ENCODE measurements around the gene DOK5.
"Not testable (repeated sequence)": the region's sequence is repeated elsewhere in the genome, so short reads cannot be mapped to it uniquely, and the experiment has no call there.

DOK5 gene

DNA sequence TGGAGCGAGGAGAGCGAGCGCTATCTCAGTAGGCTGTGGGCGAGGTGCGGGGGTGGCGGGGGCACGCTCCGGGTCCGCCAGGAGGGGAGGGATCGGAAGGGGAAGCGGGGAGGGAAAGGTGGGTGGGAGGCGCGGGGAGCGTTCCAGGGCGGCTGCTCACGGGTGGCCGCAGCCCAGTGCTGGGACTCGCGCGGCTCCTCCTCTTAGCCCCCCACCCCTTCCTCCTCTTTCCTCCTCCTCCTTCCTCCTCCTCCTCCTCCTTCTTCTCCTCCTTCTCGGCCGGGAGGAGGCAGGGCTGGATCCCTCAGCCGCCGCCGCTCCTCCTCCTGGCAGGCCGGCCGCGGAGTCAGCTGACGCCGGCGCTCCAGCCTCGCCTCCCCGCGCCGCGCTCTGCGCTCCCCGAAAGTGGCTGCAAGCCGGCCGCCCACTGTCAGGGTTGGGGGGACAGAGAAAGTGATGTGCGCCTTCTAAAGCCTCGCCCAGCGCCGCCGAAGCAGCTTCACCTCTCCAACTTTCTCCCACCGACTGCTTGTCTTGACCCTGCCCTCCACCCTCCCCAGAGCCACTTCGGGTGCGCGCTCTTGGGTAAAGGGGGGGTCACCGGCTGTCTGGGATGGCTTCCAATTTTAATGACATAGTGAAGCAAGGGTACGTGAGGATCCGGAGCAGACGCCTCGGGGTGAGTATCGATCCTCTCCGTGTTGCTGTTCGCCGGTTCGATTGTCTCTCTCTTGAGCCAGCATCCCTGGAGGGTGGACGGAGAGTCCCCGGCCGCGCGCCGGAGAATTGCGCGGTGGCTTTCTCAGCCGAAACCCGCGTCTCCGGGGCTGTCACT lies at the start of gene DOK5:
DOK5 (plus strand) TSS at position 260 of the 835 bp plus-strand sequence; CDS start at position 614, 354 bp downstream.
- no peak for DNase-seq (ENCODE audit: low read depth)

DNA sequence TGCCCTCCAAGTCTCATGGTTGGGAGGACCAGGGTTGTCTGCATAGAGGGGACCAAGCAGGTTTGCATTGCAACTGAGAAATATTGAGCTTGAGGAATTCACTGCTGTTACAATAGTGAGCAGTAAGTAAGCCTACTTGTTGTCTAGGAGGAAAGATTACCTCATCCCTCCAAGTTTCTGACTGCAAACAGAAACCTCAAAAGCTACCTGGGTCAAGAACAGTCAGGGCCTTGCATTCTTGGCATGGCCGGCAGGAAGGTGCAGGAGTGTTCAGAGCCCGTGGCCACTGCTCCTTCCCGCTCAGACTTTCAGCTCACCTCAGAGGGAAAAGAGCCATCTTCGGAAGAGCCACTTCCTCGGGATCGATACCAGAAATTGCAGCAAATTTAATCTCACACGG lies 46.0 kb upstream of the DOK5 start:
- no peak for DNase-seq (ENCODE audit: low read depth)

DNA sequence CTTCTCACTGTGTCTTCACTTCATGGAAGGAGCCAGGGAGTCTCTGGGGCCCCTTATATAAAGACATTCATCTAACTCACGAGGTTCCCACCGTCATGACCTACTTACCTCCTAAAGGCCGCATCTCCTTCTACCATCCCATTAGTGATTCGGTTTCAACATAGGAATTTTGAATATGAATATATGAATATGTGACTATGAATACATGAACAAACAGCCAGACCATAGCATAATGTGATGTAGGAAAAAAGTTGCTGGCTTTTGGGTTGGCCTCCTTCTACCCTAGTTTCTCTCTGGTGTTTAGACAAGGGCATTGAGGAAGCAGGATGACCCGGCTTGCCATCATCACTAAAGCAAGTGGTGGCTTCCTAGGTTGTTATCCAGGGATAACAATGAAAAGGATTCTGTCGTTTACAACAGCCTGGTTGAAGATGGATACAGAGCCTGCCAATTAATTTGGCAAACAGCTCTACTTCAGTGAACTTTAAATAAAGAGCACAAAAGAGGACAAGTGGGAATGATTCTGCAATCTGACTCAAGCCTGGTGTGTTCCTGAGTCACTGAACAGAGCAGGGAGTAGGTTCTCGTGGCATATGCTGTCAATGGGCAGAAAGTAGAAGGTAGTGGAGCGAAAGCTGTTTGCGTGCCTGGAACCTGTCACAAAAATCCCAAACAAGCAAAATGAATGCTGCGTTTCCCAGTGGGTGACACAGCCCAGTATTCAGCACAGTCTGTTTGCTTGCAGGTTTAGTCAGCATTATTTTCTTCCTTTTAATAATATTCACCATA lies 44.0 kb upstream of the DOK5 start:
- no peak for DNase-seq (ENCODE audit: low read depth)

DNA sequence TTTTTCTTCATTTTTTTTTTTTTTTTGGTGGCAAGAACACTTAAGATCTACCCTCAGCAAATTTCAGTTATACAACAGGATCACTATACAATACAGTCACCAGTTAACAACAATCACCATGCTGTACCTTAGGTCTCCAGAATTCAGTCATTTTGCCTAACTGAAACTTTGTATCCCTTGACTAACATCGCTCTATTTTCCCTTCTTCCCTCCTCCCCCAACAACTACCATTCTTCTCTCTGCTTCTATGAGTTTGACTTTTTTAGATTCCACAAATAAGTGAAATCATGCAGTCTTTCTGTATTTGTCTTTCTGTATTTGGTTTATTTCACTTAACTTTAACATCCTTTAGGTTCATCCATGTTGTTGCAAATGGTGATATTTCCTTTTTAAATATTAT lies 42.4 kb upstream of the DOK5 start:
- no peak for DNase-seq (ENCODE audit: low read depth)

DNA sequence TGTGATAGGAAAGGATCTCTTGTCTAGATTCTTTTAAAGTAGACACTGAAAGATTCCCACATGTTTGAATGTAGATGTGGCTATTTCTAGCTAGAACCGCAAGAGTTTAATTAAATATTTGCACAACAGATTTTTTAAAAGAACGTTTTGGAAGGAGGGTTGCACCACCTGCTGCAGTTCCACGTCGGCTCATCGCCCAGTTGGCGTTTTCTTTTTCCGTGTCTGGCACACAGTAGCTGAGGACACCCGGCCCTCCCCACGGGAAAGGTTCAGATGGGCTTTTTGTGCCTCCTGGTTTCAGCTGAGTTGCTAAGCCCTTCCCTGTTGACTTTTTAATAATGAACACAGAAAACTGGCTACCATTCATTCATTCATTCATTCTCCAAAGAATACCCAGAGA lies 41.8 kb upstream of the DOK5 start:
- no peak for DNase-seq (ENCODE audit: low read depth)

DNA sequence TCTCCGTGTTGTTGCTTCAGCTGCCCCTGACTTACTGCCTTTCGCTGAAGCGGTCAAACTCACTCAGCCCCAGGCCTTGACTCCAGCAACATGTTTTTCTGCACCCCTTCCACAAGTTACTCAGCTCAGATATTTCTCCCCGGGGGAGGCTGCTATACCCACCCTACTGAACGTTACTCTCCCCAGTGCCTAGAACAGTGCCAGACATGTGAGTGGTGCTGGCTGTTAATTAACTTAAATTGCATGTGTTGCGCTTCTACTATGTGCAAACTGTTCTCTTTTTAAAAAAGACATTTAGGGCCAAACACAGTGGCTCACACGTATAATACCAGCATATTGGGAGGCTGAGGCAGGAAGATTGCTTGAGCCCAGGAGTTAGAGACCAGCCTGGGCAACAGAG lies 41.2 kb upstream of the DOK5 start:
- no peak for DNase-seq (ENCODE audit: low read depth)

DNA sequence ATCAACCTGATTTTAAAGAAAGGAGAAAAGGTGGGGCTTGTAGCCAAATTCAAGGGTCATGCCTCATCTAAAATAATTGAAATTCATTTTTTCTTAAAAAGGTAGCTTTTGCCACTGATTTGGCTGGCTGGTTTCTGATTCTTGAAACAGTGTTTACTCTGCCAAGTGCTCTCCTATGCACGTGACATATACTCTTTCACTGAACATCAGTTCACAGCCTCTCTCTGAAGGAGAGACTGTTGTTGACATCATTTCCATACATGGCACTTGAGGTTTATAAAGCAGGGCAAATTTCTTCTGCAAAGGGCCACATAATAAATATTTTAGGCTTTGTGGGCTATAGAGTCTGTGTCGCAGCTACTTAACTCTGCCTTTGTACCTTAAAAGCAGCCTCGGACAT lies 40.4 kb upstream of the DOK5 start:
- DNase-seq (ENCODE audit: low read depth): no peak

DNA sequence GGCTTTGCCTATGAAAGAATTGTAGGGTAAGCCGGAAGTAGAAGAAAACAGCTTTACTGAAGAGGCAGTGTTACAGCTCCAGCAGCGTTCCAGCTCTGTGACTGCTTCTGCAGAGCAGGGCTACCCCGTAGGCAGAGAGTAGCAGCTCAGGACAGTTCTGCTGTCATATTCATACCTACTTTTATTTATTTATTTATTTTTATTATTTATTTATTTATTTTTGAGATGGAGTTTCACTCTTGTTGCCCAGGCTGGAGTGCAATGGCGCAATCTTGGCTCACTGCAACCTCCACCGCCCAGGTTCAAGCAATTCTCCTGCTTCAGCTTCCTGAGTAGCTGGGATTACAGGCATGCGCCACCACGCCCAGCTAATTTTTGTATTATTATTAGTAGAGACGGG lies 39.0 kb upstream of the DOK5 start:
- DNase-seq (ENCODE audit: low read depth): not testable (repeated sequence)

DNA sequence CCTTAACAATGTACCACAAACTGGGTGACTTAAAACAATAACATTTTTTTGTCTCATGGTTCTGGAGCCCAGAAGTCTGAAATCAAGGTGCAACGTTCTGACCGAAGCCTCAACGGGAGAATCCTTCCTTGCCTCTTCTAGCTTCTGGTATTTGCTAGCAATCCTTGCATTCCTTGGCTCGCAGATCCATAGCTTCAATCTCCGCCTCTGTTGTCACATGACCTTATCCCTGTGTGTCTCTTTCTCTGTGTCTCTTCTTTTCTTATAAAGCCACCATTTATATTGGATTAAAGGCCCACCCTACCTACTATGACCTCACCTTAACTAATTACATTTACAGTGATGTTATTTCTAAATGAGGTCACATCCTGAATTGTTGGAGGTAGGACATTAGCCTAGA lies 37.2 kb upstream of the DOK5 start:
- no peak for DNase-seq (ENCODE audit: low read depth)

DNA sequence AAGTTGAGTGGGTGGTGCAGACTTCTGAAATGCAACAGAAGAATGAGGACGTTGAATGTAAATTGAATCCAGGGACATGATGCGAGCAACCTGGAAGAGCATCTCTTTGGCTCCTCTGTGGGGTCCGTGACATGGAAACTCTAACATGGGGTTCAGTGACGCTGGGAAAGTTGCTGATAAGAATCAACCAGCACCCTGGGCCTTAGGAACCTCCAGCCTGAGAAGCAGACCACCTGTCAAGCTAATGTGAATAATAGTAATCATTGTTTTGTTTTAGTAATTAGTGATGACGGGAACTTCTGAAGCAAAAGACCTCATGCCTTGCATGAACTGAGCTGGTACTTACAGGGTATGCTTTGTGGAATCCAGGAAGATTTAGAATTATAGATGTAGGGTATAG lies 25.2 kb upstream of the DOK5 start:
- no peak for DNase-seq (ENCODE audit: low read depth)

DNA sequence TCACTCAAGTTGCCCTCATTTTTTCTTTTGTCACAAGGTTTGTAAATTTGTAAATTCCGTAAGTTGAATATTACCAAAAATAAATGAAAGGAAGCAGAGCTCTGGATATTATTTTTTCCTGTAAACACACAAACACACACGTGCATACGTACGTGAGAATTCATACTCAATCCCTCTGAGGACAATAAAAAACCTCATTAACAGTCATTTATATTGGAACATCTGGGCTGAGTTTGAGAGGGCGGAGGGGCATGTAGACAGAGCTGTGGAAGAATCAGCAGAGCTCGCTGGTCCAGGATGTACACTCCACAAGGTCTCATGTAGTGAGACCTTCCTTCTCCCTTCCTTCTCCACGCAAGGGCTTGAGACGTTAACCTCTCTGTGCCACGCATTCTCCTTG lies 24.2 kb upstream of the DOK5 start:
- no peak for DNase-seq (ENCODE audit: low read depth)

DNA sequence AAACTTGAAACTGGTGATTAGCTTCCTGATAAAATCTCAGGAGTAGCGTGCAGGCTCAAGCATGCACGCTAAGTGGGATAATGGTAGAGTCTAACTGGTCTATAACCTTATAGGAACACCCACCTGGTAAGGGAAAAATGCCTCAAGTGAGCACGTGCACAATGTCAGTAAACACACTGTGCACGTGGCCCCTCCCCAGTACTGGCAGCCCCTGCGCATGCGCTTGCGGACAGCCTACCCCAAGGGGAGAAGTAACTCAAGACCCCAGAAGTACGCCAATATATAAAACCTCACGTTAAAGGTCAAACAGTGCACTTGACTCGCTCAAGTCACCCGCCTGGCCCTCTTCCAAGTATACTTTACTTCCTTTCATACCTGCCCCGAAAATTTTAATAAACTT lies 23.1 kb upstream of the DOK5 start:
- DNase-seq (ENCODE audit: low read depth): no peak

DNA sequence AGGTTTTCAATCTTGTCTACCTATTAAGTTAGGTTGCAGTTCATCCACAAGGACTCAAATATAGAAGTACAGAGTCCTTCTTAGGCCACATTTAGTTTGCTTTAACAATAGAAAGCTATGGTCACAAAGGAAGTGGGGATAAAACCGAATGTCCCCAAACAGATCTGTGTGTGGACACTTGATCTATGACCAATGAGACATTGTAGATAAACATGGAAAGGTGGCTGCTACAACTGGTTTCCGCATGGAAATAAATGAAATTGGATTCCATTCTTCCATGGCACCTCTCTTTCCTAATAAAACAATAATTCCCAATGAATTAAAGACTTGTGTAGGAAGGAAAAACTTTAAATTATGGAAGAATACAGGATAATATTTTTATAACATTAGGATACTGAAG lies 20.4 kb upstream of the DOK5 start:
- DNase-seq (ENCODE audit: low read depth): no peak

DNA sequence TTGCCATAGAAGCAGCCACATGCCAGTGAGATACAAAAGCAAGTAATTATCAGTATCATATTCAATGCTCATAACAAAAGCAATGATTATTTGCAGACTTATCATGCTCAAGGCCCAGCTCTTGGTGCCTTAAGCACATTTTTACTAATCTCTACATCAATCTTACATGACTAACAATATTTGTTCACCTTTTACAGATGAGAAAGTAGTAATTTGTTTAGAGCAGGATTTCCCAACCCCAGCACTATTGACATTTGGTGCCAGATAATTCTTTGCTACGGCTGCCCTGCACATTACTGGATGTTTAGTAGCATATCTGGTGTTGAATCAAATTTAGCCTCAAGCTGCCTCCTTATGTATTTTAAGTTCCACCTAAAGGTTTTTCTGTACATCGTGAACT lies 19.0 kb upstream of the DOK5 start:
- DNase-seq (ENCODE audit: low read depth): no peak

DNA sequence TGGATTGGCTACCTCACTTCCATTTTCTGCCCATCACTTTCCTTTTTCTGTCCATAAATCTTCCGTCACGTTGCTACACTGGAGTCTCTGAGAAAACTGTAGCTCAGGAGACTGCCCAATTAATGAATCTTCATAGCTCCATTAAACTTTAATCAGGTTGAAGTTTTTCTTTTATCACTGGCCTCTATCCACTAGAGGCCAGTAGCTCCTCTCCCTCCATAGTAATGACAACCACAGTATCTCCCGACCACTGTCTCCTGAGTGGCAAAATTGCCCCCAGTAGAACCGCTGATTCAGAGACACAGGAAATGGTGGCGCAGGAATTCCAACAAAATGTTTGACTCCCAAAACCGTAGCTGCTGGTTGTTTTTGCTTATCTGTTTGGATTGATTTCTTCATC lies 18.4 kb upstream of the DOK5 start:
- no peak for DNase-seq (ENCODE audit: low read depth)

DNA sequence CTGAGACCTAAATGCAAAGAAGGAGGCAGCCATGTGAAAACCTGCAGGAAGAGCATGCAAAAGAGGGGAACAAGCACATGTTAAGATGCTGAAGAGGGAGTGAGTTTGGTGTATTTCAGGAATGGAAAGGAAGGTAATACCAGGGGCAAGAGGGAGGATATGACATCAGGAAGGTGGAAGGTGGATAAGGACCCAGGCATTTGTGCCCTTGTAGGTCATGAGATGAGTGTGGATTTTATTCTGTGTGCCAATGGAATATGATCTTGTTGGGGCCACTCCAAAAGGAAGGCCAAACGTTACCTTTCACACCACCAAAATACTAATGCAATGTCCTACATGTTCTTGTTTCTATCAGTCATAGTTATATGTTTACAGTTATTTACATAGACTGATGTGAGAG lies 17.2 kb upstream of the DOK5 start:
- no peak for DNase-seq (ENCODE audit: low read depth)

DNA sequence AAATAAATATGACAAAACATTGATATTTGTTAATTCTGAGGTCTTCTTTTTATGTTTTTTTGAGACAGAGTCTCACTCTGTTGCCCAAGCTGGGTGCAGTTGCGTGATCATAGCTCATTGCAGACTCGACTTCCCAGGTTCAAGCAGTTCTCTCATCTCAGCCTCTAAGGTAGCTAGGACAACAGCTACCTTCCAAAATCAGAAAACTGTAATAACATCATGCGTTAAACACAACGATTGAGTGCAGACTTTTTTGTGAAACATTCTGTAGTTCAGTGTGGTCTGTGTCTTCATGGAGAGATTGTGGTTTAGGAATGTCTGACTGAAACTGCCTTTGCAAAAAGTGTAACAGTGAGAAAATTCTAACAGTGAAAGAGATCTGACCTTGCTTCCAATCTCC lies 16.1 kb upstream of the DOK5 start:
- DNase-seq (ENCODE audit: low read depth): no peak

DNA sequence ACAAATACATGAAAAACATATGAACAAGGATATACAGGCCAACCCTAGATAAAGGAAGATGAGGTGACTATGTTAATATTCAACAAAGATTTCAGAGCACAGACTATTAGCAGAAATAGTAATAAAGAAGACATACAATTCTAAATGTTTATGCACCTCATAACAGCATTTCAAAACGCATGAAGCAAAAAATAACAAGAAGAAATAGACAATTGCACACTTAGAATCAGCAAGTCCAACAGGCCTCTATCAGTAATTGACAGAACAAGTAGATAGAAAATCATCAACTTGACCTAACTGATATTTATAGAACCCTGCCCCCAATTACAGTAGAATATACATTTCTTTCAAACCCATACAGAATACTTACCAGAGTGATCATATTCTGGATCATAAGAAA lies 11.4 kb upstream of the DOK5 start:
- no peak for DNase-seq (ENCODE audit: low read depth)

DNA sequence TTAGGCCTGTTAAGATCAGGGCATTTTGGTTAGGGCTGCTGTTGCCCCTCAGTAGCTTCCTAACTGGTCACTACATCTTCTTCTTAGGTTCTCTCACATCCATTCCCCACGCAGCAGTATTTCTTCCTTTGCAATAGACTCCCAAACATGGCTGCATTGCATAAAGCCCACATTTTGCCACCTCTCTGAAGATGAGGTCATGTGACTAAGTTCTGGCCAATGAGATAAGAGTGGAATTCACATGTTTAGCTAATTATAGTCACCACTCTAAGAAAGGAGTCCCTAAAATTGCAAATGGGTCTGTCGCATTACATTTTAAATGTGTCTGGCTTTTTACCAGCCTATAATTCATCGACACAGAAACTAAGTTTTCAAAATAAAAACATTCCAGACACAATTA lies 9.3 kb upstream of the DOK5 start:
- DNase-seq (ENCODE audit: low read depth): no peak

DNA sequence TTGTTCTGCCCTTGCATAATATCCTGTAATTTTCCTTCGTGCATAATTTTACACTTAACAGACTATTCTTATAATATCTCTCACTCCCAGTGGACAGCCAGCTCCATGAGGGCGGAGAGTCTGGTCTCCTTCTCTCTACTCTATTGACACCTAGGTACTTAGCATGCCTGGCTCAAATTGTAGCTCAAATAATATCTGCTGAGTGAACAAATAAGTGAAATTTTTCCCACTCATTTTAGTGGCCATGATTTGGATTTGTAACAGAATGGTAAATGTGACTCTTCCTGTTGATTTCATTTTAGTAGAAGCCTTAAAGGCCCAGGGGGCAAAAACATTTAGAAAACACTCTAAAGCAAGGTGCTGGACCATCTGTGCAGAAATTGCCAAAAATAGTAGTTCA lies 7.8 kb upstream of the DOK5 start:
- DNase-seq (ENCODE audit: low read depth): no peak

DNA sequence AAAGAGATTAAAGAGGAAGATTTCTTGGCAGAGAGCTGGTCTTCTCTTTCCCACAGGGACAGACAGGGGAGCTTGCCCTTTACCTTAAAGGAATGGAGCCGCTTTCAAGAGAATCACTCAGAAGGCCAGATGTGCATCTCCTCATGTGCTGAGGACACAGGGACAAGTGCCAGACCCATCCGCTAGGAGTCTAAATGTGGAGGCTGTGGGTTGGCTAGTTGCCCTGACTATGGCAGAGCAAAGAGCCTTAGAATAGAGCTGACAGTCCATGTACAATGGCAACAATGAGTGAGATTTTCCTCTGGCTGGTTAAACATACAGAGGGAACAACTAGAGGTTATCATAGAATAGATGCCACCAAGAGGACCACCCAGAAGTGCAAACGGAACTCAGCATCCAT lies 7.3 kb upstream of the DOK5 start:
- DNase-seq (ENCODE audit: low read depth): no peak

DNA sequence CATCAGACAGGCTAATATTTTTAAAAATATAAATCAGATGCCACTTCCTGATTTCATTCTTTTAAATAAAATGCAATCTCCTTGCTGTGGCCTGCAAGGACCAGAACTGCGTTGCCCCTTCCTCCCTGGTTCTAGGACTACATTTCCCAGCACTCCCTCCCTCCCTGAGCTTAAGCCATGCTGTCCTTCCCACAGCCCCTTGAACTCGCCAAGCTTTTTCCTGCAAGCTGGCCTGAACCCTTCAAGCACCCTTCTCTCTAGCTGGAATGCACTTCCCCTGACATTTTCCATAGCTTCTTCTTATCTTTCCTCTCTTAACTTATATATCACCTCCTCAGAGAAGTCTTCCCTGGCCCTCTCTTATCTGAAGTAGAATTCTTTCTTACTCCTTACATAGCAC lies 6.1 kb upstream of the DOK5 start:
- DNase-seq (ENCODE audit: low read depth): no peak

DNA sequence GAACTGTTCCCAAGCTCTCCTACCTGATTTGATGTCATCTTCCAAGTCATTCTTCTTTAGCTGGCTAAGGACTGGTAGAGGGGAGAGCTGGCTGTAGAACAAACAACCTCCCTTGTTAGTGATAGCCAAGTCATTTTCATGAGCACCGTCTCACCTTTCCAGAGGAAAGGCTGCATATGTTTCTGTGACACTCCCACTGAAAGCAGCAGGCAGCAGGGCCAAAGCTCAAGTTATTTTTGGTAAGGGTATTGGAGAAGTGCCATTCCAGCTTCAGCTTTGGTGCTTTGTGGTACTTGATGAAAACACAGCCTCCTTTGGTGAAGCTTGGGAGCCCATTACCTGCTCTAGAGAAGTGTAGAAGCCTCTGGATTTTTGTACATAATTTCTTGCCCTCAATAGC lies 5.4 kb upstream of the DOK5 start:
- DNase-seq (ENCODE audit: low read depth): no peak

DNA sequence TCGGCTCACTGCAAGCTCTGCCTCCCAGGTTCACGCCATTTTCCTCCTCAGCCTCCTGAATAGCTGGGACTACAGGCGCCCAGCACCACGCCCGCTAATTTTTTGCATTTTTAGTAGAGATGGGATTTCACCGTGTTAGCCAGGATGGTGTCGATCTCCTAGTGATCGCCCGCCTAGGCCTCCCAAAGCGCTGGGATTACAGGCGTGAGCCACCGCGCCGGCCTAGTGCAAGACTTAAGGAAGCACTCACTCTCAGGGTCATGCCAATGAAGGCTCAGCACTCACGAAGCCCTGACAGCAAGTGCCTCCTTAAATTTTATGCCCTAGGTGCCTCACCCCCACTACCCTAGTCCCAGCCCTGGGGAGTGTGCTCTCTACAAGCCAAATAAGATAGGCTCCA lies 4.7 kb upstream of the DOK5 start:
- DNase-seq (ENCODE audit: low read depth): no peak

All from stimulated activated CD8-positive, alpha-beta memory T cell treated with anti-CD3 and anti-CD28 coated beads, Interleukin-15, amount 100 ng/mL, for 24 hours (primary cell).